SK-N-SH treated with all-trans-retinoic acid at 6 μM for 48 hours (cell line): Measurements from ENCODE around the gene MED8.

ENCODE experiments used
- ATAC-seq: fragments of 200-7000 bp; cut with Tn5 transposase; 3 replicates; pipeline ENCODE4 v1.9.1; 2020; ENCODE audit warnings: mild to moderate bottlenecking, moderate library complexity
- ARNTL ChIP-seq: fragments of 450-650 bp; formaldehyde crosslinking; IDR thresholded peaks from 2 replicates; pipeline ENCODE4 v1.5.0; 2020; ENCODE audit warnings: low read depth, mild to moderate bottlenecking, moderate library complexity, borderline replicate concordance
- BACH2 ChIP-seq: fragments of 250-450 bp; sonication (Bioruptor Pico); IDR thresholded peaks from 2 replicates; pipeline ENCODE4 v1.9.0; 2021; ENCODE audit warnings: mild to moderate bottlenecking, borderline replicate concordance
- CREB5 ChIP-seq: fragments of 250-450 bp; sonication (Bioruptor Pico); IDR thresholded peaks from 2 replicates; pipeline ENCODE4 v1.5.1; 2020; ENCODE audit warnings: low read depth, mild to moderate bottlenecking, moderate library complexity
- CSDC2 ChIP-seq: fragments of 250-450 bp; sonication (Bioruptor Pico); IDR thresholded peaks from 2 replicates; pipeline ENCODE4 v1.5.0; 2020; ENCODE audit warnings: mild to moderate bottlenecking, moderate library complexity
- CSRNP3 ChIP-seq: fragments of 250-450 bp; sonication (Bioruptor Pico); IDR thresholded peaks from 2 replicates; pipeline ENCODE4 v1.5.1; 2021; ENCODE audit warnings: mild to moderate bottlenecking, moderate library complexity
- ESRRG ChIP-seq: fragments of 250-450 bp; sonication (Bioruptor Pico); IDR thresholded peaks from 2 replicates; pipeline ENCODE4 v1.6.1; 2021; ENCODE audit warnings: mild to moderate bottlenecking
- GLIS3 ChIP-seq: fragments of 250-450 bp; sonication (Bioruptor Pico); IDR thresholded peaks from 2 replicates; pipeline ENCODE4 v1.5.0; 2020; ENCODE audit warnings: mild to moderate bottlenecking, moderate library complexity
- ISL1 ChIP-seq: fragments of 250-450 bp; sonication (Bioruptor Pico); IDR thresholded peaks from 2 replicates; pipeline ENCODE4 v2.1.2; 2022; ENCODE audit warnings: mild to moderate bottlenecking, moderate library complexity
- OSR1 ChIP-seq: fragments of 250-450 bp; sonication (Bioruptor Pico); IDR thresholded peaks from 2 replicates; pipeline ENCODE4 v1.8.0; 2022; ENCODE audit warnings: moderate library complexity, mild to moderate bottlenecking, inconsistent platforms
- PATZ1 ChIP-seq: fragments of 250-450 bp; sonication (Bioruptor Pico); IDR thresholded peaks from 2 replicates; pipeline ENCODE4 v1.8.0; 2020; ENCODE audit warnings: mild to moderate bottlenecking, moderate library complexity, borderline replicate concordance
- POU6F1 ChIP-seq: fragments of 250-450 bp; sonication (Bioruptor Pico); IDR thresholded peaks from 2 replicates; pipeline ENCODE4 v1.8.0; 2021; ENCODE audit warnings: low read depth, mild to moderate bottlenecking, moderate library complexity, borderline replicate concordance
- PPARA ChIP-seq: fragments of 250-450 bp; sonication (Bioruptor Pico); IDR thresholded peaks from 2 replicates; pipeline ENCODE4 v1.5.0; 2020; ENCODE audit warnings: mild to moderate bottlenecking, borderline replicate concordance
- RARB ChIP-seq: fragments of 250-450 bp; sonication (Bioruptor Pico); IDR thresholded peaks from 2 replicates; pipeline ENCODE4 v1.8.0; 2021; ENCODE audit warnings: mild to moderate bottlenecking, moderate library complexity
- SNAI2 ChIP-seq: fragments of 250-450 bp; sonication (Bioruptor Pico); IDR thresholded peaks from 2 replicates; pipeline ENCODE4 v1.5.0; 2020; ENCODE audit warnings: mild to moderate bottlenecking, moderate library complexity
- TCF4 ChIP-seq: fragments of 250-450 bp; sonication (Bioruptor Pico); IDR thresholded peaks from 2 replicates; pipeline ENCODE4 v1.8.0; 2021; ENCODE audit warnings: mild to moderate bottlenecking, moderate library complexity, borderline replicate concordance
- TOX ChIP-seq: fragments of 250-450 bp; sonication (Bioruptor Pico); IDR thresholded peaks from 2 replicates; pipeline ENCODE4 v1.8.0; 2021; ENCODE audit warnings: mild to moderate bottlenecking, moderate library complexity, borderline replicate concordance
- TSHZ2 ChIP-seq: fragments of 250-450 bp; sonication (Bioruptor Pico); IDR thresholded peaks from 2 replicates; pipeline ENCODE4 v1.5.0; 2020; ENCODE audit warnings: mild to moderate bottlenecking, moderate library complexity
- ZC3H10 ChIP-seq: fragments of 250-450 bp; sonication (Bioruptor Pico); IDR thresholded peaks from 2 replicates; pipeline ENCODE4 v1.5.1; 2021; ENCODE audit warnings: mild to moderate bottlenecking, moderate library complexity
- ZFP3 ChIP-seq: fragments of 250-450 bp; sonication (Bioruptor Pico); IDR thresholded peaks from 2 replicates; pipeline ENCODE4 v1.5.0; 2020; ENCODE audit warnings: mild to moderate bottlenecking, moderate library complexity
- ZFP30 ChIP-seq: fragments of 450-650 bp; formaldehyde crosslinking; IDR thresholded peaks from 2 replicates; pipeline ENCODE4 v1.5.0; 2022; ENCODE audit warnings: mild to moderate bottlenecking, moderate library complexity
- ZNF565 ChIP-seq: fragments of 450-650 bp; formaldehyde crosslinking; conservative IDR thresholded peaks from 2 replicates; pipeline ENCODE4 v1.5.0; 2020; ENCODE audit warnings: low read depth, mild to moderate bottlenecking, moderate library complexity
- ZNF70 ChIP-seq: fragments of 450-650 bp; formaldehyde crosslinking; IDR thresholded peaks from 2 replicates; pipeline ENCODE4 v1.5.0; 2020; ENCODE audit warnings: mild to moderate bottlenecking, moderate library complexity
- ZNF8 ChIP-seq: fragments of 450-650 bp; formaldehyde crosslinking; IDR thresholded peaks from 2 replicates; pipeline ENCODE4 v1.5.0; 2020; ENCODE audit warnings: mild to moderate bottlenecking, moderate library complexity

Gene MED8

GRCh38 chr1:43388613-43389012 lies 987 bp downstream of the MED8 start:
- TF ChIP-seq ZNF565 (CRISPR knock-in tag) (no peak), CSDC2 (no peak), POU6F1 (no peak)
- no peak for ATAC-seq

GRCh38 chr1:43387976-43388599 lies 1.5 kb downstream of the MED8 start:
- no peak for ATAC-seq
- TF ChIP-seq PPARA (CRISPR knock-in tag) (no peak), POU6F1 (no peak), BACH2 (CRISPR knock-in tag) (no peak), ISL1 (CRISPR knock-in tag) (no peak), SNAI2 (CRISPR knock-in tag) (no peak), CSRNP3 (CRISPR knock-in tag) (no peak), ESRRG (CRISPR knock-in tag) (no peak), ZNF70 (no peak), GLIS3 (CRISPR knock-in tag) (no peak), ZFP3 (CRISPR knock-in tag) (no peak), ZC3H10 (CRISPR knock-in tag) (no peak), ARNTL (no peak), RARB (no peak), OSR1 (CRISPR knock-in tag) (no peak), TCF4 (no peak), ZFP30 (no peak), CSDC2 (no peak)

GRCh38 chr1:43386676-43387075 lies 2.9 kb downstream of the MED8 start:
- no peak for ATAC-seq
- TF ChIP-seq ZNF565 (CRISPR knock-in tag) (no peak), CSRNP3 (CRISPR knock-in tag) (no peak), ZFP3 (CRISPR knock-in tag) (no peak), ZC3H10 (CRISPR knock-in tag) (no peak), OSR1 (CRISPR knock-in tag) (no peak), BACH2 (CRISPR knock-in tag) (no peak), TSHZ2 (CRISPR knock-in tag) (no peak), TOX (no peak), ISL1 (CRISPR knock-in tag) (no peak), GLIS3 (CRISPR knock-in tag) (no peak), TCF4 (no peak), RARB (no peak), CREB5 (CRISPR knock-in tag) (no peak), POU6F1 (no peak), ZNF8 (CRISPR knock-in tag) (no peak), ZFP30 (no peak), SNAI2 (CRISPR knock-in tag) (no peak), ZNF70 (no peak), PATZ1 (CRISPR knock-in tag) (no peak), CSDC2 (no peak)
